DMS 273 (cell line): ENCODE measurements around the gene B4GALNT3.
A peak's percentile ranks its signal among the peaks of the same experiment; 100 is the strongest.

Experiments
- DNase-seq: peaks from one replicate; lab custom pipeline; 2025; ENCODE audit not compliant: unreplicated experiment; lab: John Stamatoyannopoulos, UW

The B4GALNT3 gene

DNA sequence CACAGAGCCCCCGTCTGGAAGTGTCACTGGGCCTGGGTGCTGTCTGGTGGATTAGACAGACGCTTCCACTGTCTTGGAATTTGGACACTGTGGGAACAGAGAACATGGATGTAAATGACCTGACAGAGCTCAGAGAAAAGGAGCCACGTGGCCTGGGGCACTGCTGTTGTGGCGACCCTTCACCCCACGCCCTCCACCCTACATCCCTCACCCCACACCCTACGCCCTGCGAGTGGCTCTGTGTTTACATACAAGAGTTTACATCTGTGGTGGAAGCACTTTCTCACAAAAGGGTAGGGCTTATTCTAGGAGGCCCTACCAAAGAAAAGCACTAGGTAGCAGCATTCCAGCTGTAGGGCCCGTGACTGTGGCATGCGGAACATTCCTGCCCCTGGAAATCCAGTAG is 47.7 kb downstream of the B4GALNT3 start:
- no peak for DNase-seq

- no peak for DNase-seq
Measured at GRCh38 chr12:508145-508544, 48.4 kb downstream of the B4GALNT3 start.

DNA sequence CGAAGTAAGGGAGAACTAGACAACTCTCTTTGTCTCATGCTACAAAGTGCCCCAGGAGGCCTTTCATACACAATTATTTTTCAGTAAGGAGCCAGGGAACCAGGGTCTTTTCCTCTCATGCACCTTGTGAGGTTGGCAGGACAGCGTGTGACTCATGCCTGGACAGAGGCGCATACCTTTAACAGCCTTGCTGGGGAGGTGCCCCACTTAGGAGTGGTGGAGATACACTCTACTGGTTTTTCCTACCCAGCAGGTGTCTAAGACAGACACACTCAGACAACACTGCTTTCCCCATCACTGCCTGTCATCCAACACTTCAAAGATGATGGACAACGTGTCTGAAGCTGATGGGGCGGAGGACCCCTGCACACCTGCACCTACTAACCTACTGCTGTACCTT is 49.1 kb downstream of the B4GALNT3 start:
- no peak for DNase-seq

DNA sequence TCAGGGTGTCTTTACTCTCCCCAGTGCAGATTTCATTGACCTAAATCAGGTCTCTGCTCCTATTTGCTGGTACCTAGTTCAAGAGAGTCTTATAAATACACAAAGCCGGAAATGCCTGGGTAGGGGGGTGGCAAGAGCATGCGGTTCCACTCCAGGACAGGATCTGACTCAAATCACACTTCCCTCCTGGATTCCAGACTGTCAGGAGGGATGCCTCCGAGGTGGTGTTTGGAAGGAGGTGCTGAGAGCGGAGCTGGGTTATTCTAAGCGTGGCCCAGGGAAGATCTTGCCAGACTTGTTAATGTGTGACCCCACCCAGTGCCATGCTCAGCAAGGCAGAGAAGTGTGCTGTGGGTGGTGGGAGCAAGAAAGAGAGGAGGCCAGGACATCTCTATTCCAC is 49.8 kb downstream of the B4GALNT3 start:
- DNase-seq, result no peak

DNA sequence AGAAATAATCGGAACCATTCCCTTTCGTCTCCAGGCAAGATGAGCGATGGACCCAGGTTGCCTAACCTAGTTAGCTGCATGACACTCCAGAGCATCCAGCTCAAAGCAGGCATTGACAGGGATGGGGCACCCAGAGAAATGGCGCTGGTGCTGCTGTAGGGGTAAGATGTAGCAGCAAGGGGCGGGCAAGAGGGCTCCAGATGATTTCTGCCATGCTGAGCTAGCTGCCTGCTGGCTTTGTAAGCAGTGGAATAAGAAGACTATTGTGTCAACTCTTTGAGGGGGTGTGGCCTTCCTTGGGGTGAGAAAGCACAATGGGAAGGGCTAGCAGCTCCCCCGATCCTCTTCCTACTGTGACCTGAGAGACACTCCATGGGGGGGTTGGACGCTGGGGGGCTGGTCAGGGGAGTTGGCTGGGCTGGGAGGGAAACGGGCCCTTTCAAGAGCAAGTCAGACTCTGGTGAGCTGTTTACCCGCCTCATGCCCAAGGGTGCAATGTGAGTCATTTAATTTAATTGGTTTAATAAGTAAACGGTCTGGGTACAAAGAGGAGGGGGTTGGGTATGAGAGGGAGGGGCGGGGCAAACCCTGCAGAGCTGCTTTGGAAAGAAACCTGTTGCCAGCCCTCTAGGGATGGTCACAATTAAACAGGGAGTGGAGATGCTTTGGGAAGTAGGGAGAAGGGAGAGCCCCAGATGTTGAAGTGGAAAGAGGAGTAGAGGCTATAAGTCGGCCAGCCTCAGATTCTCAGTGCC is 50.5 kb downstream of the B4GALNT3 start:
- peak; percentile 31 for DNase-seq

DNA sequence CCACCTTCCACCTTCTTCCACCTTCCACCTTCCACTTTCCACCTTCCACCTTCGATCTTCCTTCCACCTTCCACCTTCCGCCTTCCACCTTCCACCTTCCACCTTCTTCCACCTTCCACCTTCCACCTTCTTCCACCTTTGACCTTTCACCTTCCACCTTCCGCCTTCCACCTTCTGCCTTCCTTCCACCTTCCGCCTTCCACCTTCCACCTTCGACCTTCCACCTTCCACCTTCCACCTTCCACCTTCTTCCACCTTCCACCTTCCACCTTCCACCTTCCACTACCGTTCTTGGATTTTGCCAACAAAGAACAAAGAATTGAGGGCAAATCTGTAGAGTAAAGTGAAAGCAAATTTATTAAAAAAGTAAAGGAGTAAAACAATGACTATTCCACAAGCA is 53.2 kb downstream of the B4GALNT3 start:
- DNase-seq, result no peak

DNA sequence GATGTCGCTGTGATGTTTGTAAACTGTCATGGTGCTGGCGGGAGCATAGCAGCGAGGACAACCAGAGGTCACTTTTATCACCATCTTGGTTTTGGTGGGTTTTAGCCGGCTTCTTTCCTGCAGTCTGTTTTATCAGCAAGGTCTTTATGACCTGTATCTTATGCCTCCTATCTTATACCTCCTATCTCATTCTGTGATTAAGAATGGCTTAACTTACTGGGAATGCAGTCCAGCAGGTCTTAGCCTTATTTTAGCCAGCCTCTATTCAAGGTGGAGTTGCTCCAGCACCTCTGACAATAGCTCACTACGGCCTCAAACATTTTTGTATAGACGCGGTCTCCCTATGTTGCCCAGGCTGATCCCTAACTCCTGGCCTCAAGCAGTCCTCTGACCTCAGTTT is 53.7 kb downstream of the B4GALNT3 start:
- DNase-seq, result no peak

GRCh38 chr12:517538-517937 is 57.8 kb downstream of the B4GALNT3 start:
- DNase-seq, result no peak

DNA sequence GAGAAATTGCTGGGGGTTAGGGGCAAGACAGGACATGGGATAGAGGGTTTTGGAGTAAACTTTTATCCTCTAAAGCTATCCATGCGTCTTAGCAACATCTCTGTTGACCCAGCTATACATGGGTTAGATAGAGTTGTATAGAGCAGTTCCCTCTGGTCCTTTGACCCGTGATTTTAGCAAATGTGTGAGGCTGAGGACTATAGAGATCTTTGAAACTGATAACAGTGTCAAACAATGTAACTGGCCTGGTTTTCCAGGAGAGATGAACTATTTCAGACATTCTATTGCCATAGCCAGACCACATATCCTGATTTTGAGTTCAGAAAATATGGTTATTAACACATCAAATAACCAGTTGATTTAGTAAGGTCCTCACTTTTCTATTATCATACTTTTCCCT is 60.4 kb downstream of the B4GALNT3 start:
- no peak for DNase-seq

- DNase-seq, result no peak
Measured at GRCh38 chr12:522692-523378, 63.1 kb downstream of the B4GALNT3 start.

DNA sequence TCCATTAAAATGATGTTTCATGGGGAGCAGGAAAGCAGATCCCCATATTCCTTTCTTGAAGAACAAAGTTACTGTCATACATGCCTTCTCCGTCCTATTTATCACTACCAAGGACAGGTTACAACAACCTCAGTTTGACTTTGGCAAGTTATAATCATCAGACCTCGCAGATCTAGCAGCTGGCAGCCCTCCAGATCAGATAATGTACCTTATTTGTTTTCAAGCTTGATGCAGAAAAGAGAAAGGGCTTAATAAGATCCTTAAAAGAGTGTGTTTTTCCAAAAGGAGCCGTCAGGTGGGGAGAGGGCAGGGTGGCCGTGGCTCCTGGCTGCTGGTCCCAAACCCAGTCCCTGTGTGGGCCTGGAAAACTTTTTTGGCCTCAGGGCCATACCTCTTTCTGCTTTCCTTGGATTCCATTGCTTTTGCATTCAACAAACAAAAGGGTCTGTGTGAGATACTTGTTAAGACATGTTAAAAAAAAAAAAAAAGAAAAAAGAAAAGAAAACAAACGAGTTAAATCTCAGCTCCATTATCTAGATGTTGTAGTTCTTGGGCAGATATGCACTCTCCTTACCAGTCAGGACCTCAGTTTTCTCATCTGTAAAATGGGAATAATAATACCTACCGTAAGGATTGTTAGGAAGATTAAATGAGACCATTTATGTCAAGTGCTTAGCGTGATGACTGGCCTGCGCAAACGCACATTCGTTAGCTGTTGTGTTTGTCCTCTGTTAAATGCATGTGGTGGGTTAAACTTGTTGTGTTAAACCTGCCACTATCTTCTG is 64.6 kb downstream of the B4GALNT3 start:
- DNase-seq, result peak; percentile 27

DNA sequence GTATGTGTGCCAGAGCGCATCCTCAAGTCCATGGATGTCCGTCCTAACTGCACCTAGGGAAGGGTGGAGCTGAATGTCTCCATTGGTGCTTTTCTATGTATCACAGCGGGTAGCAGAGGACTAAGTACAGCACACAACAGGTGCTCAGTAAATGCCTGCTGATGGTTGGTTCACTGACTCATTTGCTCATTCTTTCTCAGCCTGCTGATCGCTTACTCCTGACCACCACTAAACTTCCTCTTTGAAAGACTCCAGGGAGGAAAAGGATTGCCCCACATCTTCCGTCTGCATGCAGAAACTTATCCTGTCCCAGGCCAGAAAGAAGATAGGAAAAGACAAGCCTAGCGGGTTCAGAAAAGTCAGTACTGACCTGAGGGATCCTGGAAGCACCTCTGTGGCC is 66.3 kb downstream of the B4GALNT3 start:
- DNase-seq, result no peak

DNA sequence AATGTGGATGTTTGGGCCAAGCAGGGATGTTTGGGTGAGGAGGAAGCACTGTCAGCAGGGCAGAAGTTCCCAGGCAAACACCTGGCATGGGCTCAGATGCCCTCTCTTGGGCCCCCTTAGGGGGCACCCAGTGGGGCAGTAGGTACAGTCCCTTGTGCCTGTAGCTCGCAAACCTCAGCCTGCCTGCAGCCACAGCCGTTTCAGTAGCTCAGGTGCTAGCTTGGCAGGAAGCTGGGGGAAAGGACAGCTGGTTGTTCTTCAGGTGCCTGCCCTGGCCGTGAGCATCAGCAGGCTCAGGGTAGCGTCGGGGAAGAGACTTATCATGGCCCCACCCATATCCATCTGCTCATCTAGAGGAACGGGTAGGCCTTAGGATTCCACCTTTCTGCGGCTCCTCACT is 67.5 kb downstream of the B4GALNT3 start:
- DNase-seq, result peak; percentile 15

DNA sequence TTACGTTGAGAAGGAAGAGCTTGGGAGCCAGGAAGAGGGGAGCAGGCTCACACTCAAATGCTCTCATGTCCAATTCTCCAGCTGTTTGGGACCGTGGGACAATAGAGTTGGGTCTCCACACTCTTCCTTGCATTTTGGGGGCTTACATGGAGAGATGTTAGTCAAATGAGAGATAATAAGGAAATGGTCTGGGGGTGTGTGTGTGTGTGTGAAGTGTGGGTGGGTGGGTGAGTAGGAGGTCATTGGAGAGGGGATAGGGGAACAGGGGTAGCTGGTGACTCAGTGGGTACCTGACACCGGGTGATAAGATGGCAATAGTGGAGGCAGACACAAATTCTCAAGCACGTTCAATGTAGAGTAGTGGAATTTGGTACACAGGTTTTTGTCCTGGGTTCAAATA is 68.0 kb downstream of the B4GALNT3 start:
- no peak for DNase-seq

DNA sequence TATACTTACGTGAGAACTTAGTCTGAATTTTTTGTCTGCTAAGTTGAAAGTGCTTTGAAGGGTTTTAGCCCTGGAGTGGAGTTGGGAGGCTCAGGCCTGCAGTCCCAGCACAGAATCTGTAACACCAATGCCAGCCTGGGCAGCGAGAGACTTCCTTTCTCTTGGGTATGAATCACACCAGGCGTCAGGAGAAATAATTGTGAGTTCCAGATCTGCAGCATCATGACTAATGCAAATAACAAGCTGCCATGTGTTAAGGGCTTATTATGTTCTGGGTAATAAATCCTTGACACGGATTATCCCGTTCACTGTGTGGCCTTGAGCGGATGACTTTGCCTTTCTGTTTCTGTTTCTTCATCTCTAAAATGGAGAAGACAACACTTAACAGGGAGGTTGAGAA is 70.6 kb downstream of the B4GALNT3 start:
- peak; percentile 85 for DNase-seq

DNA sequence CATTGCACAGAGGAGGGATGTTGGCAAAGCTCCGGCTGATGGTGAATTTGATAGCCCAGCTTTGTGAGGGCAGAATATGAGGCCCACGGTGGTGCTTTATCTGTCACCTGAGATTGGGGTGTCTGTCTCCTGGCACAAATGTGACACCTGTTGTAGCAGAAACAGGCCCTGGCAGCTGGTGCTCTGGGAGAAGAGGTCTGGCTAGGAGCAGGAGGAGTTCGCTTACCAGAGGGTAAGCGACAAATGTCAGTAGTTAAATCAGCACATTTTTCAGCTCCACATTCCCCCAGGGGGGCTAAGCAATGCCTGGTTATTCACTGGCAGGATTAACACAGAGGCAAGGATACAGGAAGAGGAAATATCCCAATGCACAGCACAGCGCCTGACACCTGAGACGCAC is 71.1 kb downstream of the B4GALNT3 start:
- DNase-seq, result peak; percentile 74

DNA sequence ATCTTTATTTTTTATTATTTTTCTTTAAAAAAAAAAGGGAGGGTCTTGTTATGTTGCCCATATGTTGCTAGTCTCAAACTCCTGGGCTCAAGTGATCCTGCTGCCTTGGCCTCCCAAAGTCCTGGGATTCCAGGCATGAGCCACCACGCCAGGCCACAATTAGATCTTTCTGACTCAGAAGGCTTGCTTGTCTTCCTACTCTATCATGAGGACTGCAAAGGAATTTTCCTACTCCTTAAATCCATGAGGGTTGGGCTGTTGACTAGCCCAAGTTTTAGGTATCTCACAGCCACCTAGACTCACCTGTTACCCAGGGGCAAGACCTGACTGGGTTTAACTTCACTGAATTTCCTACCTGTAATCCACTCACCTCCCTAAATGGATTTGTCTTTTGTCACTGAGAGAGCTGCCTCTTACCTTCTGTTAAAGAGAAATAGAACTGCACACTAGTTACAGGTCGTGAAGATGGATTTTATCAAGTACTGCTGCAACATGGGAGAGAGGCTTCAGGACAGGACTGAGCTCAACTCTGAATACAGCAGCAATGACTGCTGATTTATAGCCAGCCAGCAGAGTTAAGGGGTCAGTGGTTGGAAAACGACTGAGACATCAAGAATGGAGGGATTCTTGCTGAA is 72.3 kb downstream of the B4GALNT3 start:
- no peak for DNase-seq

DNA sequence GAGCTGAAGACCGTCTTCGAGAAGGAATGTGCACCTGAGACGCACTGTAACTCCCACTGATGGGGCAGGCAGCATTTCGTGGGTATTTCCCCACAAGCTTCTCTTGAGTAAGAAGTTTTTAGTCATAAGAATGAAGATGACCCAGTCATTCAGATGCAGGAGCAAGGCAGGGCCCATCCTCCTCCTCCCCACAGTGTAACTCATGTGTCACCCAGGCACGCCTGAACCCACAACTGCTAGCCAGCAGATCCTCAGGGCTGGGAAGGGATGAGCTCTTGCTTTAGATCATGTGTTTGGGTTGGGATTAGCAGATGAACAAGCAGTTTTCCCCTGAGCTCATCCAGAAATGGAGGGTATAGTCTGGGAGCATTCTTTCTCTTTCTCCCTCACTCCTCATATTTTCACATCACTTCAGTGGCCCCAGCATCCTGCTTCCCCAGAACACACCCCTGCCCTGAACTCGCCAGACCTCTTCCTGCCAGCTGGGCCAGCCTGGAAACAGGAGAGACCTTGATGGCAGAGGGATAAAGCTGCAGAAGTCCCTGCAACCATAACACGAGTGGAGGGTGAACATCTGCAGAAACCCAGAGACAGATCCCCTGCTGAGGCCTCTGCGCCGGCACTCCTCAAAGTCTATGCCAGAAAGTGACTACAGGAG is 73.3 kb downstream of the B4GALNT3 start:
- no peak for DNase-seq

GRCh38 chr12:533718-534117 is 74.0 kb downstream of the B4GALNT3 start:
- no peak for DNase-seq

- no peak for DNase-seq
Measured at GRCh38 chr12:534216-534615, 74.5 kb downstream of the B4GALNT3 start.

DNA sequence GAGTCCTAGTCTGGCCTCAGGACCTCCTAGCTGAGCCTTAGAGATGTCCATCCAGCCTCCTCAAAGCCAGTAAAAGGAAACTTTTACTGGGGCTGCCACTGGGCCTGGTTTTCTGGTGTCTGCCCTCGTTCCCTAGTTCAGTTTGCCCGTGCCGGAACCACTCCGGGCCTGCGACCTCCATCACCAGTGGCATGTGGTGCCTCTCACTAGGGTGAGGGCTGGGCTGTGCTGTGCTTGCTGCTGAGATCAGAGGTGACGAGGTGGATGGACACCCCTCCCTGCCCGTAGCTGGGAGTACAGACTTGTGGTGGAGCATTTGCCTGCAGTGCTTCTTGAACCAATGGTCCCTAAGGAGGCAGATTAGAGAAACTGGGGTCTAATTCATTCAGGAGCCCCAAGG is 75.7 kb downstream of the B4GALNT3 start:
- DNase-seq, result no peak
